ENCODE data around the gene CTBP1. TPM values are rescaled to one million over a fixed set of nuclear protein-coding genes. Genes with fewer than 3 reads are reported as not detected.

CTBP1 gene
- polyA plus RNA-seq, 1 donor (not counting 4 experiments of a cell fraction or from before 2014, with no cell fraction given), result 46.9 TPM

DNA sequence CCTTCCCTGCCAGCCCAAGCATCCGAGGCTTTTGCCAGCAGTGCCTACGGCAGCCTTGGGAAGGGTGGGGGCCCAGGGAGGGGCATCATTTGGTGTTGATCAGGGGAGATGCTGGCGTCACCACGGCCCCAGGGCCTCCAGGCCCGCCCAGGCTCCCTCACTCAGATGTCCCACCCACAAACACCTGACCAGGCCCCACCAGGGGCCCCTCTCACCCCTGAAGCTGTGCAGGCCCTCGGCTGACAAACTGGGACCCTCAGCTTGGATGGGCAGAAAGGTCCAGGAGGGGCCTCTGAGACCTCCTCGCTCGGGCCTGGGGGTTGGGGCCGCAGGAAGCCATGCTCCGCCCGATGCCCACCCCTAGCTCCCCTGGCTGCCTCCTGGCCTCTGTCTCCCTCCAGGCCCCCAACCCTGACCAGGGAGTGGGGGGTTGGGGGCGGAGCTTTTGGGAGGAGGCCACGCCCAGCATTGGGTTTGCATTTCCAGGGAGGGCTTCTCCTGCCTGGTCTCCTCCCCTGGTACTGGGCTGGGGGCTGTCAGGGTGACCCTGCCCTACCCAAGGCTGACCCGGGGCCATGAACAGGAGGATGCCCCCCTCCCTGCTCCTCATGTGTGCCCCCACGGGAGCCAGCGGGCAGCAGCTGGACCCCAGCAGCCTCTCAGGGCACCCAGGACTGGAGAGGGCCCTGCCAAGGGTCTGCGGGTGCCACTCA, 43.2 kb downstream of the CTBP1 start:
- no peaks in the 10 kb centered on the region for H3K79me2 ChIP-seq (ENCODE audit: control insufficient read depth, insufficient read depth, low read length)
- FAIRE-seq, result no peak
- peaks cover under 1% of the 10 kb centered on the region for H3K27me3 ChIP-seq (ENCODE audit: control insufficient read depth, extremely low read depth, insufficient read depth, low read length)
- H3K4me2 ChIP-seq (ENCODE audit: control insufficient read depth, extremely low read depth, insufficient read depth, low read depth, low read length), result no peak overlapping the region
- peaks cover 3% of the 10 kb centered on the region for H3K4me1 ChIP-seq (ENCODE audit: control insufficient read depth, extremely low read depth, insufficient read depth, low read length)
- no peak for DNase-seq (ENCODE audit: low read depth, low spot score)
- H3K9me1 ChIP-seq (ENCODE audit: control insufficient read depth, extremely low read depth, insufficient read depth, low read length), result no peaks in the 10 kb centered on the region
- TF ChIP-seq, protein P1, sequence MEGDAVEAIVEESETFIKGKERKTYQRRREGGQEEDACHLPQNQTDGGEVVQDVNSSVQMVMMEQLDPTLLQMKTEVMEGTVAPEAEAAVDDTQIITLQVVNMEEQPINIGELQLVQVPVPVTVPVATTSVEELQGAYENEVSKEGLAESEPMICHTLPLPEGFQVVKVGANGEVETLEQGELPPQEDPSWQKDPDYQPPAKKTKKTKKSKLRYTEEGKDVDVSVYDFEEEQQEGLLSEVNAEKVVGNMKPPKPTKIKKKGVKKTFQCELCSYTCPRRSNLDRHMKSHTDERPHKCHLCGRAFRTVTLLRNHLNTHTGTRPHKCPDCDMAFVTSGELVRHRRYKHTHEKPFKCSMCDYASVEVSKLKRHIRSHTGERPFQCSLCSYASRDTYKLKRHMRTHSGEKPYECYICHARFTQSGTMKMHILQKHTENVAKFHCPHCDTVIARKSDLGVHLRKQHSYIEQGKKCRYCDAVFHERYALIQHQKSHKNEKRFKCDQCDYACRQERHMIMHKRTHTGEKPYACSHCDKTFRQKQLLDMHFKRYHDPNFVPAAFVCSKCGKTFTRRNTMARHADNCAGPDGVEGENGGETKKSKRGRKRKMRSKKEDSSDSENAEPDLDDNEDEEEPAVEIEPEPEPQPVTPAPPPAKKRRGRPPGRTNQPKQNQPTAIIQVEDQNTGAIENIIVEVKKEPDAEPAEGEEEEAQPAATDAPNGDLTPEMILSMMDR (optimal IDR thresholded peaks at IDR 0.05 in 1 of 3, IDR thresholded peaks at IDR 0.05 in 1 of 3, conservative IDR thresholded peaks at IDR 0.05 in 1 of 3; ENCODE audit: extremely low read depth in 1 of 3, insufficient read depth in 2 of 3, low read length in 3 of 3), result no peak
- TF ChIP-seq EZH2 (IDR thresholded peaks at IDR 0.05; ENCODE audit: low read length), result no peak
- dilution Hi-C loops (cut with MboI; ENCODE audit: extremely low pct_ligation_motif_present, low sequenced_read_pairs), result no loop called here
- peaks cover 1 to 3% of the 10 kb centered on the region in 2 experiments for H3K36me3 ChIP-seq (ENCODE audit: control insufficient read depth in 2 of 2, extremely low read depth in 1 of 2, insufficient read depth in 2 of 2, low read length in 2 of 2)
- H3K9ac ChIP-seq (ENCODE audit: control insufficient read depth, extremely low read depth, insufficient read depth, low read length), result no peak overlapping the region
- H4K20me1 ChIP-seq (ENCODE audit: control insufficient read depth, extremely low read depth, insufficient read depth, low read length), result no peaks in the 10 kb centered on the region
- no peak overlapping the region for H3K27ac ChIP-seq (ENCODE audit: control insufficient read depth, insufficient read depth, low read length)
- H3K4me3 ChIP-seq (ENCODE audit: control insufficient read depth in 2 of 3, extremely low read depth in 1 of 3, insufficient read depth in 2 of 3, low read depth in 1 of 3, low read length in 3 of 3), result no peak overlapping the region
- no peaks in the 10 kb centered on the region for H3K9me3 ChIP-seq (ENCODE audit: control insufficient read depth, low read depth, low read length)
- H2AFZ ChIP-seq (ENCODE audit: control insufficient read depth, low read length), result no peak overlapping the region

DNA sequence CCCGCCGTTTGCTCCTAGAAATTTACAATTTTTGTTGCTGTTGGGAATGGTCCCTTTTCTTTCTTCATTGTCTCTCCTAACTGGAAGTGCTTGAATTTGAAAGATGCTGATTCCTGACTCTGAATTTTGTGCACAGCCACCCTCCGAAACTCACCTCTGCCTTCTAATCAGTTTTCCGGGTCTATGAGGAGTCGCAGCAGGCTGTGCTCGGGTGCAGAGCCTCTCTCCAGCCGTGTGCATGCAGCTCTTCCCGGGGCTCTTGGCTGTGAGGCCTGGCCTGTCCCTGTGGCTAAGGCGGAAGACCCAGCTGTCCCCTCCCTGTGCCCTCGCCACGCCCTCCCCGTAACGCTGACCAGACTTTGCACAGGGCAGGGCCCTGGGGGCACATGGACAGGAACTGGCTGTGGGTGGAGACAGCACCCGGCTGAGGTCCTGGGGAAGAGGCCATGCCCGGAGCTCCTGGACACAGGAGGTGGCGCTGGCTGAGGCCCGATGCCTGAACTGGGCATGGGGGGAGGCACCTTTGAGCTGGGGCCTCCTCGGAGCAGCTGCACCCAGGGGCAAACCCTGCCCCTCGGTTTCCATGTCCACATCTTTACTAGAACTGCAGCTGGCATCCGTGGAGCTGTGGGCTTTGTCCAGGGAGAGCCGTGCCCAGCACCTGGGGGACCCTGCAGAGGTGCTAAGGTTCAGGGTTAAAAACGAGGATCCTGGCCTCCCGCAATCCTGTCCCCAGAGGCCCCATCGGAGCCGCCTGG, 43.9 kb downstream of the CTBP1 start:
- H3K27me3 ChIP-seq (ENCODE audit: control insufficient read depth, extremely low read depth, insufficient read depth, low read length), result peaks cover 3% of the 10 kb centered on the region
- no peak overlapping the region for H3K27ac ChIP-seq (ENCODE audit: control insufficient read depth, insufficient read depth, low read length)
- TF ChIP-seq EZH2 (IDR thresholded peaks at IDR 0.05; ENCODE audit: low read length), result no peak
- TF ChIP-seq, protein P1 (optimal IDR thresholded peaks at IDR 0.05 in 1 of 3, IDR thresholded peaks at IDR 0.05 in 1 of 3, conservative IDR thresholded peaks at IDR 0.05 in 1 of 3; ENCODE audit: extremely low read depth in 1 of 3, insufficient read depth in 2 of 3, low read length in 3 of 3), result no peak
- H4K20me1 ChIP-seq (ENCODE audit: control insufficient read depth, extremely low read depth, insufficient read depth, low read length), result no peaks in the 10 kb centered on the region
- H3K9me1 ChIP-seq (ENCODE audit: control insufficient read depth, extremely low read depth, insufficient read depth, low read length), result no peaks in the 10 kb centered on the region
- H3K79me2 ChIP-seq (ENCODE audit: control insufficient read depth, insufficient read depth, low read length), result no peaks in the 10 kb centered on the region
- no peak overlapping the region for H3K4me2 ChIP-seq (ENCODE audit: control insufficient read depth, extremely low read depth, insufficient read depth, low read depth, low read length)
- H3K4me3 ChIP-seq (ENCODE audit: control insufficient read depth in 2 of 3, extremely low read depth in 1 of 3, insufficient read depth in 2 of 3, low read depth in 1 of 3, low read length in 3 of 3), result no peak overlapping the region
- peaks cover 3% of the 10 kb centered on the region for H3K4me1 ChIP-seq (ENCODE audit: control insufficient read depth, extremely low read depth, insufficient read depth, low read length)
- no peak overlapping the region for H2AFZ ChIP-seq (ENCODE audit: control insufficient read depth, low read length)
- FAIRE-seq (no peak), DNase-seq (ENCODE audit: low read depth, low spot score) (no peak)
- no peak overlapping the region for H3K9ac ChIP-seq (ENCODE audit: control insufficient read depth, extremely low read depth, insufficient read depth, low read length)
- dilution Hi-C loops (cut with MboI; ENCODE audit: extremely low pct_ligation_motif_present, low sequenced_read_pairs), result no loop called here
- no peaks in the 10 kb centered on the region for H3K36me3 ChIP-seq (ENCODE audit: control insufficient read depth in 2 of 2, extremely low read depth in 1 of 2, insufficient read depth in 2 of 2, low read length in 2 of 2)
- H3K9me3 ChIP-seq (ENCODE audit: control insufficient read depth, low read depth, low read length), result no peaks in the 10 kb centered on the region

All from keratinocyte (primary cell).